ENCODE measurements around the gene RAI1.

Gene RAI1

DNA sequence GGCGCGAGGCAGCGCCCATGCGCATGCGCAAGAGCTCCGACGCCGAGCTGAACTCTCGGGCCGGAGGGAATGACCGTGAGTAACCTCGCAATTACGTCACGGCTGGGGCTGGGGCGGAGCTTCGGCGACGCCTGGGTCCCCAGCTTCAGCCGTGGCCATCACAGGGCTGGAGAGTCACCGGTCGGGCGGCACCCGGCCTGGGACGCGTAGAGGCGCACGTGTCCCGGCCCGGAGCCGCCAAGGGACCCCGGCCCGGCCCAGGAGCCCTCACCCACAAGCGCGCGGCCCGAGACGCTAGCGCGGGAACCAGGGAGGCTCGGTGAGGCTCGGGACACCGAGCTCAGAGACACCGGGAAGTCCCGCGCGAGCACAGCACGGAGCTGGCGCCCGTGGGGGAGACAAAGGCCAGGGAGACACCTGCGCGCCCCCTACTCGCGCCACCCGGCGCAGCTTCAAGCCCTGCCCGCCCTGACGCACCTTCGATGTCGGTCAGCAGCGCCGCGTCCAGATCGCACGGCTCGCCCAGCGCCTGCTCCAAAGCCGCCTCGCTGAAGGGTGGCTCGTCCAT is 155.1 kb downstream of the RAI1 start:
- DNase-seq, result peak; percentile 99

DNA sequence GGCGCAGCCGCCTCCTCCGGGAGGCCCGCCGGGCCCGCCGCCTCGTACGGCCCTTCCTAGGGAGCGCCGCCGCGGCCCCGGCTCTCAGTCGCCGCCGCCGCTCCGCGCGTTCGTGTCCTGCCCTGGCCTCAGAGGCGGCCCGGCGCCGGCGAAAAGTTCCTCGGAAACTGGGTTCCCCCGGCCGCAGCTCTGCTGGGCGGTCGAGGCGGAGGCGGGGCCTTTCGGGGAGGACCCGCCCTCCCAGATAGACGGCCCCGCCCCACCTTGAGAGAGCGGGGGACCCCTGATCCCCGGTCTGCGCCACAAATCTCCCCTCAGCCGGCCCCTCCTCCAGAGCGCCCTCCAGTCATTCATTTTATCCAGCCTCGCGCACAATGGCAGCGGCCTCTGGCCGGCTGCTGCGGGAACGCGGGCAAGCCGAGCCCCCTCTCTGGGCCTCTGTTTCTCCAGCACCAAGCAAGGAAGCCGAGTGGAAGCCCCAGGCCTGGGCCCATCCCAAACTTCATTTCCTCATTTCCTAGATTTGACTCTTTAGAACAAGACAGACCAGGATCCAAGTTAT is 155.6 kb downstream of the RAI1 start, which contains the start of gene SREBF1:
Gene SREBF1, minus strand, starts transcription at position 169 of the 562 bp plus-strand sequence. CDS start 169 bp downstream, outside the sequence.
- peak; percentile 80 for DNase-seq

DNA sequence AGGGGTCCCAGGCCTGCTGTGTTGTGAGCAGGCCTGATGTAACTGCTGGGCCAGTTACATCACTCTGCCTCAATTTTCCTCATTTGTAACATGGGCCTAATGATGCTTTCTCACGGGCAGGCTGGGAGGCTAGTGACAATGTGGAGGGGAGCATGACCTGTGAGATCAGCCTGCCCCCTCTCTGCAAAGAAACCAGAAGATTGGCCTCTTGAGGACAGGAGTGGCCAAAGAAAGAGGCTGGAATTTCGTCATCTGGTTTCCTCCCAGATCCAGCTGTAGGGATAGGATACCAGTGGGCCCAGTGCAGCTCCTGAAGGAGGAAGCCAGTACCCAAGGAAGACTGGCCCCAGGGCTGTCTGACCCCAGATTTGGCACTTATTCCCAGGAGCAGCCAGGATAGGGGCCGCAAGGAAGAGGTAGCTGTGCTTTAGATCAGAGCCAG is 156.1 kb downstream of the RAI1 start:
- DNase-seq, result no peak

DNA sequence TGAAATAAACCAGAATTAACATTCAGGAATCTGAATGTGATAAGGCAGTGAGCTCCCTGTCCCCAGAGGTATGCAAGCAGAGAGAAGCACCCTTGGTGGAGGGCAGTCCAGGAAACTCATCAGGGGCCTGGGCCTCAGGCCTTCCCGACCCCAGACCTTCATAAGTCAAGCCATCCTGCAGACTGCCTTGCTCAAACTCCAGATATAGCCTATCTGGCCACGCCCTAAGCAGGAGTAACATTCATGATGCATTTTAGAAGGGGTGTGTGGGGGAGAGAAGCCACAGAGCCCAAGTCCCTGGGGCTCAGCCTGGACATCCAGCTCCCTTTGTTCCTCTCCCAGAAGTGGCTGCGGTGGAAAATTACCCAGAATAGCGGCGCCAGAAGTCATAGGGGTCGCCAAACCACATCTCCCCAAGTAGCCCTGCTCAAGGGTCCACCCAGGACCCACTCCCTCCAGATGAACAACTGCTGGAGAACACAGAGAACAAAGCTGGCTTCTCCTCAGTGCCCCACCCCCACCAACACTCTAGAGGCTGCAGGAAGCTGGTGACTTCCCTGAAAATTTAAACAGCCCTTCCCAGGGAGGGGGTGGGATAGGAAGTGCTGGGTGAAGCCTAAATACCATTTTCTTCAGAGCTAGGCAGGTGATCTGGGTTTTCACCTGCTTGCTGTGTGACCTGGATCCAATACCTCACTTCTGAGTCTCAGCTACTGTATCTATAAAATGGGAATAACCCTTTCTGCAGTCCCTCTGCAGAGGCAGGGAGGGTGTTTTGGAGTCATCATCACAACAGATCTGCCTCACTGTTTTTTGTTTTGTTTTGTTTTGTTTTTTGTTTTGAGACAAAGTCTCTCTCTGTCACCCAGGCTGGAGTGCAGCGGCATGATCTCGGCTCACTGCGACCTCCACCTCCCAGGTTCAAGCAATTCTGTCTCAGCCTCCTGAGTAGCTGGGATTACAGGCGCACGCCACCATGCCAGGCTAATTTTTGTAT is 157.0 kb downstream of the RAI1 start:
- no peak for DNase-seq

DNA sequence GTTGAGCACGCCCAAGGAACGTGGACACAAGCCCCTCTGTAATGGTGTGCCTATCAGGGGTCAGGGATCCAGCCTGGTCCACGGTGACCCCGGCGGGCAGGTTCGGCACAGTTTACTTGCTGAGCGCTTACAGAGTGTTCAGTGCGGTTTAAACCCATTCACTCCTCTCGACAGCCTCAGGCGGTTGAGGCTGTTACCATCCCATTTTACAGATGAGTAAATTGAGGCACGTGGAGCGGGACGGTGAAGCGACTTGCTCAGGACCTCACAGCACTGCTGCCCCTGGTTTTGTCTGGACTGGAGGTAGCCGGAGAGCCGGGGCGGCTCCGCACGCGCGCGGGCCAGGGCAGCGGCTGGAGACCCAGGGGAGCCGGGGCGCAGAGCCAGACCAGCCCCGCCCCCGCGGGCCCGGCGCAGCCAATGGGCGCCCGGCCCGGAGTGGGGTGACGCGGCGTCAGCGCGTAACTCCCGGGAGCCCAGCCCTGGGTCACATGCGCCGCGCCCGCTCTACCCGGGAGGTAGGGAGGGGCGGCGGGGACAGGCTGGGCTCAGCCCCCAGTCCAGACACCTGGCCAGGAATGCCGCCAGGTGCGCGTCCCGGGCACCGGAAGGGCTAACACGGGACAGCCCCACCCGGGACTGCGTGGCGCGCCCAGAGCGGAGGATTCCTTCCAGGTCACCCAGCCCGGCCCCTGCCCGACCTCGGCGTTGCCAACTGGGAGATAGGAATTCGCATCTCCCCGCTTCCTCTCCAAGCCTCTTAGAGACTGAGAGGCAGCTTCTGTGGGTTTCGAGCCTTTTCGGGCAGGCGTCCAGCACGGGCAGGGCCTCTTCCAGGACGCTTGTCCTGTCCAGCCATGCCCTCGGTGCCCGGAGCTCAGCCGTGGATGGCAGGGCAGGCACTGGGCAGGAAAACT is 158.8 kb downstream of the RAI1 start:
- DNase-seq, result peak; percentile 86

DNA sequence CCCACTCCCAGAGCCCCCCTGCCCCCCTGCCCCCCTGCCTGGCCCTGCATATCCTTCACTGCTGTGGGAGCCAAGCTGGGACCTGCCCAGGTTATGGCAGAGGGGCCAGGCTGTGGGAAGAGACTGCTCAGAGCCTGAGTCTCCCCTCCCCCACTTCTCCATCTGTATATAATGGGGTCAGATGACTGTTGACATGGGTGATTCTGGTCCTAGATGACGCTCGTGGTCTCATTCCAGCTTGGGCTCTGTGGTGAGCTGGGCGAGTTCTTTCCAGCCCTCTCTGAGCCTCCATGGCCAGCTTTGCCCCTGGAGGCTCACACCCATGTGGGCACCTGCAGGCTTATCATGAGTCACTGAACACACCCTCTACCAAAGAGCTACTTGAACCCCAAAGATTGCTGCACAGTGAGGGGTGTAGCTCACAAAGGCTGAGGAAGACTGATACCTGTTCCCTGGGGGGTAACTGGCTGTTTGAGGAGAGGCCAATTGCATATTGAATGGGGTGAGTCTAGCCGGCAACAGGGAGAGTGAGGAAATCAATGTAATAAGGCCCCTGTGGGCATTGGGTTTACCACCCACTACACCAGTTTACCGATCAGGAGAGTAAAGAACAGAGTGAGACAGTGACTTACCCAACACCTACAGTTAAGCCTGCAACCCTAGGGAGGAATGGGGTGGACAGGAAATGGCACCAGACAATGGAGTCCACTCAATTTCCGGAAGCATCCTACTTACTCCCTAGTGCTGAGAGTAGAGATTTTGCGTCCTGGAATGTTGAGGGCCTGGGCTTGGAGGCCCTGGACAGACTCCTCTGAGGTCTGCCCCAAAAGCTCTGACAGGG is 159.7 kb downstream of the RAI1 start:
- DNase-seq, result no peak

DNA sequence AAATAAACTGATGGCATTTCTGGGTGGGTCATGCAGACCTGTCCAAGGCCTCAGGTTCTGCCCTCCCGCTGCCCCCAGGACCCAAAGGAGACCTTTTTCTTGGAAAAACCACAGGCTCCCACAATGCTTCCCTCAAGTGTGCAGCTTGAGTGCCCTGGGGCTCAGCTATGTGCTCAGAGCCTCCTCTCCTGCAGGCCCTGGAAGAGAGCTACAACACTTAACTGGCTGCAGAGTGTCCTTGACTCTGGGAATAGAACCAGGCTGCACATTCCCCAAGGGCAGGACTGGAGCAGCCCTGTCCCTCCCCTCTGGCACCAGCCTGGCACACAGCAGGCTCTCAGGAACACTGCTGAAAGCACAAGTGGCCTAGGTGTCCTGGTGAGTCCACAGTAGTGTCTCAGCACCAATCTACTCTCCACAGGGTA is 160.4 kb downstream of the RAI1 start:
- DNase-seq, result no peak

DNA sequence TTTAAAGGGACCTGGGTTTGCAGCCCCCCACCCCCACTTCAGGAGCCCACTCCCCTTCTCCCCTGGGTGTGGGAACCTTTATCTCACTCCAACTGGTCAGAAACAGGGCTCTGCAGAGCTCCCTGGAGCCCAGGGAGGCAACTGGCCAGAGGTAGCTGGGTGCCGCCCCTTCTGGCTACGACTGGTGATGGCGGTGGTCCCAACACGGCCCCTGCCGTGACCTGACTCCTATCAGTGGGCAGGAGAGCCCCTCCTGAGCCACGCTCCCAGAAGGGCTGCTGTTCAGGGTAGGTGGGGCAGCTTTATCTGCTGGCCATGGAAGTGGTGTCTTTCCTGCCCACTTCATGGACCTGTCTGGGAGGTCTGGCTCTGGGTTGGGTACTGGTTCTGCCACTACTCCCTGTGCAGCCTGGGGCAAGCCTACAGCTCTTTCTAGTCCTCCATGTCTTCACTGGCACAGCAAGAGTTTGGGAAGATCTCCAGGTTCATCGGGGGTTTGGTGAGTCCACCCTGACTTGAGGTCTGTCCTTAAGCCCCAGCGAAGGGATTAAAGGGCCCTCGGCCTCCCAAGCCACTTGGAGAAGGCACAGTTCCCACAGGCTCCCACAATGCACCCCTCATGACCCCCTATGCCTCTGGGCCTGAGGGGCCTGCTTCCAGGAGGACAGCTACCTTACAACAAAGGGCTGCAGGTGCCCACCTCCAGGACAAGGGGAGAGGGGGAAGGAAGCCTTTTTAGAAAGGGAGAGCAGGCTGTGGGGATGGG is 161.0 kb downstream of the RAI1 start:
- DNase-seq, result no peak

DNA sequence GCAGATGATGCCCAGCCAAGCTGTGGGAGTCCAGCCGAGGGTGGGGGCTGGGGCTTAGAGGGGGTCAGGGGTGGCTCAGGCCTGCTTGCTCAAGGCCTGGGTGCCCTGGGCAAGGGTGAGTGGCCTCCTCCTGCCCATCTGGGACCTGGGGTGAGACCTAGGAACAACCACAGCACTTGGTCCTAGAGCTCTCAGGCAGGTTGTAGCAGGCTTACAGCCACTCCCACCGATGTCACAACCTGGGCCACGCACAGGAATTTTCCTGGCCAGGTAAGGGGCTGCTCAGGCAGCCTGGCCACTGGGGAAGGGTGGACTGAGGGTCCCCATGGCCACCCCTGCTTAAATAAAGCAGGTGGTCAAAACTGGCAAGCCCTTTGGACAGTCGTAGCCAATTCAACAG is 161.8 kb downstream of the RAI1 start:
- DNase-seq, result no peak

DNA sequence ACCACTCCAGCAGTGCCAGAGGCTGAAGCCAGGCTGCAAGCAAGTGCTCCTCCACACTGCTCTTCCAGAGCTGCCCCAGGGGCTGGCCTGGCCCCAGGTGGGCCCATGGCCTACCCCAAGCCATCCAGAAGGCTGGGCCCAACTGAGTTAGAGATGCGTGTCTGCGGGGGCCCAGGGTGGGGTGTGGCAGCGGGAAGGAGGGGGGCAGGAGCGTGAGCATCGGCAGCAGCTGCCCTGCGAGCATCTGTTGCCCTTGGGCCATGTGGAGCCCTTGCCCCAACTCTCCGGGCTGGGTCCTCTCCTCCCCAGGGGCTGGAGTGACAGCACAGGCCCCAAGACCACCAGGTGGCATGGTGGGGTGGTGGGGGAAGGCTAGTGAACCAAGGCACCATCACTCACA is 162.8 kb downstream of the RAI1 start:
- DNase-seq, result no peak

DNA sequence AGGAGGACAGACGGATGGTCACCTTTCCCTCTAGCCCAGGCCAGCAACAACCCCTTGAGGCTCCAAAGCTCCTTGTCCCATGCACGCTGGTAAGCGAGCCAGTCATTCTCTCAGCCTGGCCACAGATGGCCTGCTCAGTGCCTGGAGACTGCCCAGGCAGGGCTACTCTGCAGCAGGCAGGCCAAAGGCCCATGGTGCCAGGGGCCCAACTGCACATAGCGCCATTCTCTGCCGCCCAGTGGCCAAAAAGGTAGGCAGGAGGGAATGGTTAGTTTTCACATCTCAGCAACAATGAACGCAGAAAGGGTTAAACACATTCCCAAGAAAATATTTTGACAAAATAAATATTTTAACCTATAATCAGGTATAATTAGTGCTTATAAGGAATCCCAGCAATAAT is 163.2 kb downstream of the RAI1 start:
- DNase-seq, result no peak

DNA sequence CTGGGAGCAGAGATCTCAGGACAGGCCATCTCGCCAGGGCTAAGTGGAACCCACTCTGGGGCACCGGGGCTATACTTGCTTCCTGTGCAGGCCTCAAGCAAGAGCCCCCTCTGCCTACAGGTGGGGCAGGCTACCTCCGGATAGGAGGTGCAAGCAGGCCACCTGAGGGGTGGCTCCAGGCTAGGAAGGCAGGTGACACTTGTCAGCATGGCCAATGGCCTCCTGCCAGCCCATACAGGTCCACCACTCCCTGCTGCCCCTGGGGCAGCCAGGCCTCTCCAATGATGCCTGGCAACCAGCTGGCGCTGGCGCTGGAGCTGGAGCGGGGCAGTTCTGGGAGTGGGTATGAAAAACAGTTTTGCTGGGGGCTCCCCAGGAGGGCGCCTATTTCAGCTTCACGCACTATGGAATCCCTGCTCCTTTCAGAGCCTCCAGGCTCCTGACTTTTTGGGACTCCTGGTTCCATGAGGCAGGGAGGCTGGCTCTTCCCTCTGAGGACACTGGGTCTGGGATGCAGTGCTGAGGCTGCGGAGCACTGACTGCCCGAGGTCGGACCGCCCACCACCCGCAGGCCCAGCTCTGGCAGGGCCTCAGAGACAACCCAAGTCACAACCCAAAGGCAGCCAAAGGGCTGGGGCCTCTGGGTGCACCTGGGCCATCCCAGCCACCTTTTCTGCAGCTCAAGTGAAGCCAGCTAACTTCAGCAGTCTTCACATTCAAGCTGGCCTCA is 164.0 kb downstream of the RAI1 start:
- no peak for DNase-seq

DNA sequence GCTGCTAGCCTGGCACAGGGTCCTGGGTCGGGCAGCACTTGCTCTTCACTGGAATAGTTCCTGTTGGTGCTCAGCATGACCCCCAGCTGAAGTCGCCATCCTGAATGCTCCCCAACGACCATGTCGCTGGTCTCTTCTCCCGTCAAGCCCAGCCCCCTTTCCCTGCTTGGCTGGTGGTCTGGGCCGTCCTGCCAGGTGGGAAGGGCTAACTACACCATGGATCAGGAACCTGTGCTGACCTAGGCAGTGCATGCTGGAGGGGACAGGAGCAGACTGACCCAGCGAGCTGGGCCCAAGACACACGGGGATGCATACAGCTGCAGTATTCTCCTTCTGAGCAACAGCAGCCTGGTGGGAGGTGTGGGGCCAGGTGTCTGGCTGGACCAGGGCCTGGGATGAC is 164.7 kb downstream of the RAI1 start:
- DNase-seq, result no peak

DNA sequence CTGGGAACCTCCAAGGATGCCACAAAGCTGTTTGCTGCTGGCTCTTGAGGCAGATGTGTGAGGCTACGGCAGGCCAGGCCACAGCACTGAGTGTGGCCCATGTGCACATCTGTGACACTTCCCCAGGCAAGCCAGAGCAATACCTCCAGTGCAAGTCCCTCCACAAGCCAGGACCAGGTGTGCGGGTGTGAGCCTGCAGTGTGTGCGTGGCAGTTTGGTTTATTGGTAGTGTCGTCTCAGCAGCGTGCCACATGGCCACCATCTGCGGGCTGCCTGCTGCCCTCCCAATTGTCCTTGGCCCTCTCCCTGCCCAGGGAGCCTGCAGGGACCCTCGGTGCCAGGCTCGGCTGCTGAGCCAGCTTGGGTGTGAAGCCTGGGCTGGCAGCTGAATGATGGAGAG is 165.4 kb downstream of the RAI1 start:
- DNase-seq, result no peak

DNA sequence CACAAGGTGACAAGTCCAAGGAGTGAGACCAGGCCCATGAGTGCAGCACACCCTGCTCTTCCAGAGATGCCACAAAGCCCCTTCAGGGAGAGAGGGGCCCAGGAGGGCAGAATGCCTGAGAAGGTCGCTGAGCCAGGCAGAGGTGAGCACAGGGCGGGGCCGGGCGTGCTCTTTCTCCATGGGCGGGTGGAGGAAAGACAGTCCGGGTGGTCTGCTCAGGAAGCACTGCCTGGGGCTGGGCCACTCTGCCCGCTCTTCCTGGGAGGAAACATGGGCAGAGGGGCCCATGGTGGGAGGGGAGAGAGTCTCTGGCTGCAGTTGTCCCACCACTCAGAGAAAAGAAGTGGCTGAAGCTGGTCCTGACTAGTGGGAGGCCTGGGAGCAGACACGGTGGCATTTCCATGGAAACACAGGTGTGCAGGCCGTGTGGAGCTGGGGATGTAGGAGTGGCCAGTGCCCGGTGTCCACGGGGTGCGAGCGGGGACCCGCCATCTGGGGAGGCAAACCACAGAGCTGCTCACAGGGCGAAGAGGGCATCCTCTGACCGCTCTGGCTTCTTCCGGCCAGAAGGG is 165.9 kb downstream of the RAI1 start:
- no peak for DNase-seq

DNA sequence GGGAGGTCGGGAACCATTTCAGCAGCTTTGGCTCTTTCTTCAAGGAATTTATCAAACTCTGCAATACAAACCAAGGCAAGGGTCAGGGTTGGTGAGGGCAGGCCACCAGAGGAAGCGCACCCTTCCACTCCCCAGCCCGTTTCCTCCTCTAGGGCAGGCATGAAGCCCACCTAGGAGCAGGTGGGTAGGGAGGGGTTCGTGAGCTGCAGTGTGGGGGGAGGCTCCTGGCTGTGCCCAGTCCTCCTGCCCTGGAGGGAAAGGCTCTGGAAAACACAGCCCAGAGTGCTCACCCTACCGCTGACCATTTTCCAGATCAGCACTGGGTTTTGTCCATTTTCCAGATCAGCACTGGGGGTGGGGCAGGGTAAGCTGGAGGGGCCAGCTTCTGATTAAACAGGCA is 166.5 kb downstream of the RAI1 start:
- DNase-seq, result no peak

DNA sequence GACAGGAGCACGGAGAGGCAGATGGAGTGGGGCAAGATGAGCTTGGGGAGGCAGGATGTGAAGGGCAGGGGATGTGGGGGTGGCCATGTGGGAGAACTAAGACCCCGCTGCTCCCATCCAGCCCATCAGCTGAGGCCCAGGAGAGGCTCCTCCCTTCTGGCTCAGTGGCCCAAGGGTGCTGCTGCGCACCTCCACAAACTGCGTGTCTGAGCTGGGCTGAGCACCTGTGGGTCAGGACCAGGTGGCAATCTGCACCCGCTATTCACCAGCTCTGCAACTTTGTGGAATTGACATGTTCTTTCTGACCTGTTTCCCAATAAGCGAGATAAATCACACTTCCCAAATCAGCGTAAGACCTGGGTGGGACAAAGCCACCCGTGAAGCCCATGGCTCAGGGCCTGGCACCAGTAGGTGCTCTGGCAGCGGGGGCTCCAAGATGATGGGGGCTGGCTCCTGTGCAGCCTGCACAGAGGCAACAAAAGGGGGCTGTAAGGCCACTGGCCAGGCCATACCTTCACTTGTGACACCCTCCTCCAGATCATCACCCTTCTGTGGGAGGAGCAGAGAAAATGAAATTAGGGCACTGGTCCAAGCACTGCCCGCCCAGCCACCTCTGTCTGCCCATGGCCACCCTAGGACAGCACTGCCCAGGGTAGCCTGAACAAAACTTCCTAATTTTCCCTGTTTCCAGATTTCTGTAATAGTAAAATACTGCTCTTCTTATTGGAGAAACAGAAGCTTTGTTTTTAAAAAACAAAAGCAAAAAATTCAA is 167.2 kb downstream of the RAI1 start:
- no peak for DNase-seq

DNA sequence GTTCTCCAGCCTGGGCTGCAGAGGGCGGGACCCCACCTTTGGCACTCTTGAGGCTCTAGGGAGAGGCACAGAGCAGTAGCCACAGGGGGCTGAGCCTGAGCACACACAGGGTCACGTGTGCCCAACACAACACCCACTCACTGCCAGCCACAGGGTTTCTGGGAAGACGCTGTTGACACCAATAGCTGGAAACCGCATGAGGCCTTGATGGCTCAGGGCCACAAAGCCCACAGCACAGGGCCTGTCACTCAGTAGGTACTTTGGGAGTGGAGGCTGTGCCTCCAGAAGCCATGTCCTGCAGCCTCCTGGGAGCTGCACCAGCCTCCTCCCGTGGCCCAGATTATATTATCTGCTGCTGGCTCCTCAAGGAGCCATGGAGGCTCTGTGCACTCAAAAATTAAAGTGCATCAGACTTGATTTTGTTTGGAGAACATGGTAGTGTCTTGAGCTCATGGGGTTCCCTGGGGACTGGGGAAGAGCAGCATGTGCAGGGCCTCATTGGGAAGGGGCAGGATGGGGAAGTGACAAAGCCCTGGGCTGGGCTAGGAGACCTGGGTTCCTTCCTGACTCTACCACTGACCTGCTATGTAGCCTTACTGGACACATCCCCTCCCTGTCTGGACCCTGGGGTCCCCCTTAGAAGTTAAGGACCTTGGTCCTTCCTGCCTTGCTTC is 168.0 kb downstream of the RAI1 start:
- peak; percentile 94 for DNase-seq

All from activated CD4-positive, alpha-beta T cell treated with anti-CD3 and anti-CD28 coated beads for 48 hours (primary cell).